K562 (cell line): Measurements from ENCODE around the gene RER1. TPM values are rescaled to one million over a fixed set of nuclear protein-coding genes. Genes with fewer than 3 reads are reported as not detected.

Experiments
- CBFB ChIP-seq: sonication (generic); formaldehyde crosslinking; IDR thresholded peaks from 2 replicates; pipeline ENCODE4 v1.4.0; 2020; ENCODE audit warnings: mild to moderate bottlenecking, missing genetic modification reagents
- CSDE1 ChIP-seq, 2 experiments: fragments of 450-650 bp; IDR thresholded peaks; 2 replicates each; pipeline ENCODE4 v1.6.1; 2016; ENCODE audit warnings: mild to moderate bottlenecking in 1 of 2
- E2F6 ChIP-seq, 2 experiments: IDR thresholded peaks; 2 replicates each; pipeline ENCODE4 v1.6.1; 2011; ENCODE audit warnings: borderline replicate concordance in 1 of 2, control low read depth in 1 of 2, low read depth in 1 of 2, low read length in 1 of 2, mild to moderate bottlenecking in 1 of 2, mixed read lengths in 1 of 2, moderate library complexity in 1 of 2; ENCODE audit not compliant: insufficient read depth in 1 of 2, insufficient read length in 1 of 2, poor library complexity in 1 of 2, severe bottlenecking in 1 of 2; ENCODE audit errors: extremely low read depth in 1 of 2
- GATA2 ChIP-seq: sonication (generic); formaldehyde crosslinking; IDR thresholded peaks from 2 replicates; pipeline ENCODE4 v1.4.0; 2020; ENCODE audit warnings: mild to moderate bottlenecking, missing genetic modification reagents
- HCFC1 ChIP-seq: IDR thresholded peaks from 2 replicates; pipeline ENCODE4 v1.6.1; 2012; ENCODE audit warnings: low read depth, low read length, improper control_type of control experiment
- HDAC1 ChIP-seq, 2 experiments: fragments of 450-650 bp; IDR thresholded peaks; 2 replicates each; pipeline ENCODE4 v1.6.1; 2016 to 2017; ENCODE audit warnings: inconsistent platforms in 1 of 2, mild to moderate bottlenecking in 1 of 2, moderate library complexity in 1 of 2
- KAT8 ChIP-seq: fragments of 450-650 bp; IDR thresholded peaks from 2 replicates; pipeline ENCODE4 v1.6.1; 2016; ENCODE audit warnings: low read depth, mild to moderate bottlenecking
- MCM5 ChIP-seq: fragments of 450-650 bp; IDR thresholded peaks from 2 replicates; pipeline ENCODE4 v1.6.1; 2016; ENCODE audit warnings: low read depth
- MLX ChIP-seq, 2 experiments: fragments of 450-650 bp in 1 of 2; sonication (generic) in 1 of 2; formaldehyde crosslinking; conservative IDR thresholded peaks; 2 replicates each; pipeline versions ENCODE4 v1.4.0 to v1.8.1; 2020 to 2022; ENCODE audit warnings: mild to moderate bottlenecking in 1 of 2, missing genetic modification reagents in 1 of 2
- MYC ChIP-seq, 2 experiments: fragments of 250-450 bp in 1 of 2; sonication (Bioruptor Pico) in 1 of 2; IDR thresholded peaks; 2 replicates each; pipeline versions ENCODE4 v1.5.1 to v1.6.1; 2012 to 2021; ENCODE audit warnings: low read depth in 2 of 2, borderline replicate concordance in 1 of 2, improper control_type of control experiment in 1 of 2, low read length in 1 of 2, mild to moderate bottlenecking in 1 of 2, moderate library complexity in 1 of 2
- NELFE ChIP-seq: IDR thresholded peaks from 2 replicates; pipeline ENCODE4 v1.6.1; 2011; ENCODE audit warnings: mild to moderate bottlenecking; ENCODE audit not compliant: insufficient read depth, insufficient read length
- NEUROD1 ChIP-seq: fragments of 150-350 bp; IDR thresholded peaks from 2 replicates; pipeline ENCODE4 v1.6.1; 2014; ENCODE audit warnings: borderline replicate concordance, low read length, low read depth; ENCODE audit not compliant: partially characterized antibody
- NFATC3 ChIP-seq: fragments of 450-650 bp; IDR thresholded peaks from 2 replicates; pipeline ENCODE4 v1.6.1; 2017; ENCODE audit warnings: mild to moderate bottlenecking
- RB1 ChIP-seq: fragments of 450-650 bp; IDR thresholded peaks from 2 replicates; pipeline ENCODE4 v1.6.1; 2017; ENCODE audit warnings: low read depth, mild to moderate bottlenecking
- RBBP5 ChIP-seq: fragments of 200-600 bp; sonication (generic); IDR thresholded peaks from 2 replicates; pipeline ENCODE4 v1.6.1; 2012; ENCODE audit warnings: borderline replicate concordance, mild to moderate bottlenecking, low read length, control low read depth, inconsistent platforms; ENCODE audit not compliant: insufficient read depth, poor library complexity, severe bottlenecking
- RBM34 ChIP-seq: fragments of 200-400 bp; formaldehyde crosslinking; IDR thresholded peaks from 2 replicates; pipeline ENCODE4 v1.6.1; 2018; ENCODE audit warnings: low read length, borderline replicate concordance; ENCODE audit not compliant: insufficient read depth
- RFX1 ChIP-seq: fragments of 450-650 bp; IDR thresholded peaks from 2 replicates; pipeline ENCODE4 v1.6.1; 2016; ENCODE audit warnings: mild to moderate bottlenecking, moderate library complexity
- SAFB2 ChIP-seq: fragments of 200-400 bp; formaldehyde crosslinking; IDR thresholded peaks from 2 replicates; pipeline ENCODE4 v1.6.1; 2018; ENCODE audit warnings: borderline replicate concordance, low read length, low read depth, moderate library complexity; ENCODE audit not compliant: severe bottlenecking
- SETDB1 ChIP-seq: IDR thresholded peaks from one replicate; pipeline ENCODE4 v1.6.1; 2012; ENCODE audit warnings: low read length, control low read depth, inconsistent platforms
- TFE3 ChIP-seq: fragments of 450-650 bp; formaldehyde crosslinking; IDR thresholded peaks from 2 replicates; pipeline ENCODE4 v1.4.0; 2020; ENCODE audit warnings: mild to moderate bottlenecking, mixed read lengths
- ZBED1 ChIP-seq: IDR thresholded peaks from 2 replicates; pipeline ENCODE4 v1.6.1; 2014
- ZNF12 ChIP-seq: sonication (generic); formaldehyde crosslinking; IDR thresholded peaks from 2 replicates; pipeline ENCODE4 v1.4.0; 2020; ENCODE audit warnings: mild to moderate bottlenecking, missing genetic modification reagents
- ZNF282 ChIP-seq: sonication (generic); formaldehyde crosslinking; IDR thresholded peaks from 2 replicates; pipeline ENCODE4 v1.8.1; 2023; ENCODE audit warnings: missing genetic modification reagents
- ZNF316 ChIP-seq: fragments of 450-650 bp; IDR thresholded peaks from 2 replicates; pipeline ENCODE4 v1.6.1; 2016
- ZNF586 ChIP-seq: fragments of 450-650 bp; formaldehyde crosslinking; conservative IDR thresholded peaks from 2 replicates; pipeline ENCODE4 v1.4.0; 2020; ENCODE audit warnings: mild to moderate bottlenecking, moderate library complexity
- ZNF76 ChIP-seq: fragments of 250-450 bp; sonication (Bioruptor Pico); IDR thresholded peaks from 2 replicates; pipeline ENCODE4 v1.4.0; 2020; ENCODE audit warnings: mild to moderate bottlenecking, moderate library complexity, borderline replicate concordance
- polyA plus RNA-seq, 8 experiments: library from polyadenylated mRNA; depleted of rRNA in 4 of 8; stranded (reverse) in 5 of 8; unstranded in 3 of 8; fragments of >200 nt; fragmentation: Nextera tagmentation in 2 of 8; fragmentation: Illumina TruSeq in 1 of 8; extraction: Ambion mirVana in 2 of 8; extraction: Trizol in 1 of 8; gene quantifications; 2 replicates each; pipeline versions ENCODE4 v1.2.1 to v1.2.3, GENCODE V29; 2011 to 2014; ENCODE audit warnings: inconsistent platforms in 1 of 8, missing spikeins in 1 of 8
- total RNA-seq, 7 experiments: library from RNA; depleted of rRNA in 6 of 7; stranded (reverse); fragments of >200 nt in 6 of 7; fragmentation: Illumina TruSeq in 2 of 7; extraction: Trizol in 2 of 7; gene quantifications; 2 replicates each; pipeline versions ENCODE4 v1.2.1 to v1.2.3, GENCODE V29; 2011 to 2021; ENCODE audit warnings: low replicate concordance in 1 of 7

RER1 gene
- total and polyA plus RNA-seq, 9 of the 15 experiments (the other 6 are each of a cell fraction or from before 2014, with no cell fraction given), result 19.6 to 354 (median 183) TPM

- TF ChIP-seq ZNF12 (CRISPR knock-in tag) (no peak), RBBP5 (no peak), HCFC1 (no peak), ZNF76 (no peak), ZNF586 (CRISPR knock-in tag) (no peak), RBM34 (no peak), NELFE (no peak), GATA2 (CRISPR knock-in tag) (no peak), HDAC1 (IDR thresholded peaks at IDR 0.05) (no peak; a peak in 1 of 4 replicates), MCM5 (no peak), NEUROD1 (no peak), E2F6 (IDR thresholded peaks at IDR 0.05; ENCODE audit: borderline replicate concordance in 1 of 2, extremely low read depth in 1 of 2, insufficient read depth in 1 of 2, insufficient read length in 1 of 2, low read depth in 1 of 2, low read length in 1 of 2, poor library complexity in 1 of 2, severe bottlenecking in 1 of 2) (peak in 1 of 2 experiments; percentile 78), ZNF282 (CRISPR knock-in tag) (no peak), CSDE1 (IDR thresholded peaks at IDR 0.05) (no peak), MLX (CRISPR knock-in tag; conservative IDR thresholded peaks at IDR 0.05) (no peak), ZNF316 (no peak), RFX1 (no peak), CBFB (CRISPR knock-in tag) (no peak), MYC (IDR thresholded peaks at IDR 0.05; ENCODE audit: low read depth, low read length) (no peak), MYC (CRISPR knock-in tag; IDR thresholded peaks at IDR 0.05; ENCODE audit: borderline replicate concordance, low read depth) (0 out of 2 replicates have a peak, but pooled peaks have one; percentile 37), ZBED1 (no peak), RB1 (0 out of 2 replicates have a peak, but pooled peaks have one; percentile 58), SETDB1 (no peak), TFE3 (CRISPR knock-in tag) (no peak), KAT8 (no peak), NFATC3 (no peak), SAFB2 (no peak)
These were observed 20.3 kb downstream of the RER1 start (continued) for GRCh38 chr1:2411801-2412394.
